ENCODE results near the gene PDE11A. TPM values are rescaled to one million over a fixed set of nuclear protein-coding genes. Genes with fewer than 3 reads are reported as not detected.

The PDE11A gene
- total RNA-seq, 2 donors from 2014 or later: 1.1 to 1.4 TPM

- no peak for DNase-seq (ENCODE audit: low spot score)
- intact Hi-C loops (cut with DNase I): loop anchor here in 1 of 2 donors (10.0 kb wide), 1 partner anchor 388 kb away; no protein-coding TSS in a partner anchor
Measured at GRCh38 chr2:177723235-177723634, 349.3 kb downstream of the PDE11A start.

GRCh38 chr2:177721818-177722567 is 350.6 kb downstream of the PDE11A start:
- intact Hi-C loops (cut with DNase I): loop anchor here in 1 of 2 donors (10.0 kb wide), 1 partner anchor 387 kb away; no protein-coding TSS in a partner anchor
- no peak for DNase-seq (ENCODE audit: low spot score)

- DNase-seq (ENCODE audit: low spot score): no peak
- intact Hi-C loops (cut with DNase I): loop anchor here in 1 of 2 donors (10.0 kb wide), 1 partner anchor 386 kb away; no protein-coding TSS in a partner anchor
Measured at GRCh38 chr2:177721087-177721486, 351.5 kb downstream of the PDE11A start.

GRCh38 chr2:177717831-177718618 is 354.6 kb downstream of the PDE11A start:
- intact Hi-C loops (cut with DNase I): no loop called here

GRCh38 chr2:177716484-177716883 is 356.1 kb downstream of the PDE11A start:
- DNase-seq (ENCODE audit: low spot score): no peak
- intact Hi-C loops (cut with DNase I): no loop called here

More at GRCh38 chr2:177717831-177718618, 354.6 kb downstream of the PDE11A start:
- no peak for DNase-seq (ENCODE audit: low spot score)

GRCh38 chr2:177715771-177716170 is 356.8 kb downstream of the PDE11A start:
- intact Hi-C loops (cut with DNase I): no loop called here
- no peak for DNase-seq (ENCODE audit: low spot score)

GRCh38 chr2:177714704-177715103 is 357.9 kb downstream of the PDE11A start:
- no peak for DNase-seq (ENCODE audit: low spot score)
- intact Hi-C loops (cut with DNase I): no loop called here

GRCh38 chr2:177712462-177712861 is 360.1 kb downstream of the PDE11A start:
- DNase-seq (ENCODE audit: low spot score): no peak
- intact Hi-C loops (cut with DNase I): no loop called here

- no peak for DNase-seq (ENCODE audit: low spot score)
- intact Hi-C loops (cut with DNase I): no loop called here
Measured at GRCh38 chr2:177711483-177712265, 360.9 kb downstream of the PDE11A start.

- DNase-seq (ENCODE audit: low spot score): no peak
- intact Hi-C loops (cut with DNase I): no loop called here
Measured at GRCh38 chr2:177710889-177711288, 361.7 kb downstream of the PDE11A start.

- intact Hi-C loops (cut with DNase I): no loop called here
- DNase-seq (ENCODE audit: low spot score): no peak
Measured at GRCh38 chr2:177709986-177710401, 362.6 kb downstream of the PDE11A start.

GRCh38 chr2:177708660-177709444 is 363.7 kb downstream of the PDE11A start:
- intact Hi-C loops (cut with DNase I): no loop called here
- no peak for DNase-seq (ENCODE audit: low spot score)

GRCh38 chr2:177708106-177708505 is 364.5 kb downstream of the PDE11A start:
- DNase-seq (ENCODE audit: low spot score): no peak
- intact Hi-C loops (cut with DNase I): no loop called here

GRCh38 chr2:177705511-177706173 is 366.9 kb downstream of the PDE11A start:
- no peak for DNase-seq (ENCODE audit: low spot score)
- intact Hi-C loops (cut with DNase I): loop anchor here in 1 of 2 donors (1.0 kb wide), 1 partner anchor 47 kb away; no protein-coding TSS in a partner anchor

- DNase-seq (ENCODE audit: low spot score): no peak
- intact Hi-C loops (cut with DNase I): no loop called here
Measured at GRCh38 chr2:177703159-177703558, 369.4 kb downstream of the PDE11A start.

GRCh38 chr2:177698281-177698680 is 374.3 kb downstream of the PDE11A start:
- intact Hi-C loops (cut with DNase I): no loop called here
- DNase-seq (ENCODE audit: low spot score): no peak

- DNase-seq (ENCODE audit: low spot score): no peak
- intact Hi-C loops (cut with DNase I): no loop called here
Measured at GRCh38 chr2:177694348-177694747, 378.2 kb downstream of the PDE11A start.

- DNase-seq (ENCODE audit: low spot score): no peak
- intact Hi-C loops (cut with DNase I): no loop called here
Measured at GRCh38 chr2:177693658-177694339, 378.8 kb downstream of the PDE11A start.
